D341Med (cell line): Measurements from ENCODE around the gene ARF3.
A peak's percentile ranks its signal among the peaks of the same experiment; 100 is the strongest.

Experiments used
- DNase-seq: peaks from one replicate; pipeline ENCODE4 v3.0.0; 2012; ENCODE audit warnings: low spot score

The ARF3 gene

GRCh38 chr12:48966177-48966895 lies 9.0 kb upstream of the ARF3 start:
- no peak for DNase-seq

DNA sequence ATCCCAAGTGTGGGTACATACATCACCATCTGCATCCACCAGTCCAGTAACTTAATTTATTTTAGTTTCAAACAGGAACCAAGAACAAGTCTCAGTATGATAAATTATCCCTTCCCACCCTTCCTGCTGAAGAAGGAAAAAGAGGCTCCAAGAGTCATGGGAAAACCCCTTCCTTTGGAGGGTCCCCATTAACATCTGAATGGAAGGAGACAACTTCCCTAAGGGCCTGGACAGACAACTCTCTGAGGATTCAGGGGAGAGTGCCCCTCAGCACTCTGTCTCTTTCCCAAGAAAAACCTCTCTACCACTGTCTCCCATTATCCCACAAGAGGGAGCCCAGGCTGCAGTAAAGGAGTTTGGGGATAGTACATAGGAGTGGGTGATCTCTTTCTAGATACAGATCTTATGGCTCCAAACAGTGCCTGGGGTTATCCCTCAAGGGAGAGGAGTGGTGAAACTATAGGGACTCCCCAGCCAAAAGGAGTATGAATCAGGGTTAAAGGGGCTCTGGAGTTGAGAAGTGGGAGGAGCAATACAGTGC lies 8.1 kb upstream of the ARF3 start:
- peak; percentile 50 for DNase-seq

GRCh38 chr12:48961801-48962200 lies 4.5 kb upstream of the ARF3 start:
- no peak for DNase-seq

DNA sequence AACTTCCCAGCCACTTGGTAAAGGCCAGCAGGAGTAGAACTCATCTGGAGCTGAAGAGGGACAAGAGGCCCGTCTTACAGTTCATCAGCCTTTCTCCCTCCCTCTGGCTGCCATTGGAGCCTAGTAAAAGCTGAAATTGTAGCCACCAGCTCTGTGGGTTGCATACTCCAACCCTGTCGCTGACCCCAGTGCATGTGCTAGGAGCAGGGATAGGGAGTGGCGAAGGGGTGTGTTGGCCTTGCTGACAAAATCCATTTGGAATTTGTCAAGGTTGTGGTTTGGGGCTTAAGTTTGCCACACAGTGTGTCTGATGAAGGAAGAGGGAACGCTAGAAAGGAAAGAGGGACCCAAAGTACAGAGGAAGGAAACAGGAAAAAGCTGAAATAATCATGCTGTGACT lies 4.0 kb upstream of the ARF3 start:
- no peak for DNase-seq

GRCh38 chr12:48960834-48961233 lies 3.5 kb upstream of the ARF3 start:
- no peak for DNase-seq

- DNase-seq: no peak
Measured at GRCh38 chr12:48958049-48958388, 732 bp upstream of the ARF3 start.

GRCh38 chr12:48956279-48957140 lies 777 bp downstream of the ARF3 start:
- peak; percentile 90 for DNase-seq

GRCh38 chr12:48954841-48955501 lies 2.3 kb downstream of the ARF3 start:
- no peak for DNase-seq

- no peak for DNase-seq
Measured at GRCh38 chr12:48954061-48954460, 3.2 kb downstream of the ARF3 start.

- no peak for DNase-seq
Measured at GRCh38 chr12:48952691-48953090, 4.6 kb downstream of the ARF3 start.

DNA sequence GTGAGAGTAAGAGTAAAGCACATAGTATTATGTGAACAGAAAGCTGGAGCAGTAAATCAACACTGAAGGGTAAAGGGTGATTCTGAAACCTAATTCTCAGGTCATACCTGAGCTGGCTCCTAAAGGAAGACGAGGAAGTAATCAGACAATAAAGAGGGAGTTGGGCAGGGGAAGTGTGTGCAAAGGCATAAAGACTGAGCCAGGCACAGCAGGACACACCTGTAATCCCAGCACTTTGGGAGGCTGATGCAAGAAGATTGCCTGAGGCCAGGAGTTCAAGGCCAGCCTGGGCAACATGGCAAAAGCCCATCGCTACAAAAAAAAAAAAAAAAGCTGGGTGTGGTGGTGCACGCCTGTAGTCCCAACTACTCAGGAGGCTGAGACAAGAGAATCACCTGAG lies 9.6 kb downstream of the ARF3 start:
- DNase-seq: no peak

GRCh38 chr12:48946943-48947342 lies 10.3 kb downstream of the ARF3 start:
- DNase-seq: no peak

DNA sequence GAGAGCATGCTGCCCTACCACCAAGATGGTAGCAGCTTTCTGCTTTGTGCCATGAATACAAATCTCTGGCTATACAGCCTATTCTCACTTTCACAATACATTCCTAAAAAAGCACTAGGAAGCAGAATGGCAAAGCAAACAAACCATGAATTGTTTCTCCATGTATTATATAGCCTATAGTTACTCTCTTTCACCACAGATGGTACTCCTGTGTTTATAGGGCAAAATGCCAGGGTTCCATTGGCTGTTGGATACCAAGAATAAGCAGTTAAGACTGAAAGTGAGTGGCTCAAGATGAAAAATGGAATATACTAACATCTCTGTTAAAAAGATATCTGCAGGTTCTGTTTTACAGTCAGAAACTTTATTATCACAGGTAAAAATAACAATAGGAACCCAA lies 11.1 kb downstream of the ARF3 start:
- no peak for DNase-seq

DNA sequence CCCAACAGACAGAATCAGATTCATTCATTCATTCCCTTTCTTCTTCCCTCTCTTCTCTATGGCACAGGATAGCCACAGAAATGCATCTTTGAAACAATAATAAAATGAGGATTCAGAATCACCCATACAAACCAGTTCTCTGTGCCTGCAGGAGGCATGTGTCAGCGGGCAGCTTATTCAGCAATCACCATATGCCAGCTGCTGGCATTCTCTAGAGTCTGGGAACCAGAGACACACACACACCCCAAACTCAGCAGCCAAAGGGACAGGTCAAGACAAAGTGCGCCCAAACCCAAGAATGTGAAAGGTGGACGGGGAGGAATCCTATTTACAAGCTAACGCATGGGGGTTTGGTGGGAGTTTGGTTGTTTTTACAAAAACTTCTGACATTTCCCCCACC lies 14.1 kb downstream of the ARF3 start:
- DNase-seq: no peak

DNA sequence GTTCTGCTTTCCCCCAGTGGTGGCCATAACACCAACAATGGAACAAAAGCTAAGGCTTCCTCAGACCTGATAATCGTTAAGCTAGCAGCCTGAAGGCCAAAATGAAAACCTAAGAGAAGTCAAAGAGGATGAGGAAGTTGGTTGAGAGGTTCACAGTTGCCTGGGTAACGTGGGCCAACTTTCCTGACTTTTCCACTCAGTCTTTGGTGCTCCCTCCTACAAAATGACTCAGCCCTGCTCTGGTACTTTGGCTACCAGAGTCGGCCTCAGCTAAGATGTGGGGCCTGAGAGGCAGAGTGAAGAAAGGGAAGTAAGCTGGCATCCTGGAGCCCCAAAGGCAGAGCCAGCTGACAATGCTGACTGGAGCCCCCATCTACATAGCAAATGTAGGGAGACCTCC lies 17.1 kb downstream of the ARF3 start:
- DNase-seq: no peak

- no peak for DNase-seq
Measured at GRCh38 chr12:48938805-48939204, 18.5 kb downstream of the ARF3 start.

DNA sequence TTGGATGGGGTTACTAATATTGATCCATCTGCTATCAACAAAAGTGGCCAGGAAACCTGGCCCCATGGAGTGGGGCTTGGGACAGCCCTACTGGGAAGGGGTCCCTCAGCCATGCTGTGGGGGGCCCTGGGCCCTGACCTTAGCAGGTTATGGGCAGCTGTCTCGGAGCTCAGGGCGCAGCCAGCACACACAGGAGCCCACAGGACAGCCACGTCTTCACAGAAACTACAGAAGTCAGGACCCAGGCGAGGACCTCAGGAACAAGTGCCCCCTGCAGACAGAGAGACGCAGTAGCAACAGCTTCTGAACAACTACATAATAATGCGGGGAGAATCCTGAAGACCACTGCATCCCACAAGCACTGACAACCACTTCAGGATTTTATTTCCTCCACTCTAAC lies 20.1 kb downstream of the ARF3 start:
- DNase-seq: peak; percentile 45

GRCh38 chr12:48936379-48936979 lies 20.8 kb downstream of the ARF3 start:
- peak; percentile 91 for DNase-seq

DNA sequence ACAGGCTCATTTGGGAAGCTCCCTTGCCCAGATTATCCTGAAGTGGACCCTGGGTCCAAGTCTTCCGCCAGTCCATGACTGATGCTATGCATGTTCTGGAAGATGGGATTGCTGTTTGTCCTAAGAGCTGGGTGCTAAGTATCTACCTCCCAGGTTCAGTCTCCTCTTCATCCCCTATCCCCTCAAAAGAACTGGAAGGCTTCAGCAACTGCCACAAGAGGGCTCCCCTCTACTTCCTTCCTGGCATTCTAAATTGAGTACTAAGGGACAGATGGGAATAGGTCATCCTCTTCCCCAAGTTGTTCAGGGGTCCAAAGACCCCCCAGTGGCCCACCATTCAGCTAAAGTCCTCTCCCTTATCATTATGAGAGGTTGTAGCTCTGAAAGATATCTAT lies 23.0 kb downstream of the ARF3 start:
- DNase-seq: peak; percentile 46

GRCh38 chr12:48933664-48934311 lies 23.5 kb downstream of the ARF3 start:
- no peak for DNase-seq

DNA sequence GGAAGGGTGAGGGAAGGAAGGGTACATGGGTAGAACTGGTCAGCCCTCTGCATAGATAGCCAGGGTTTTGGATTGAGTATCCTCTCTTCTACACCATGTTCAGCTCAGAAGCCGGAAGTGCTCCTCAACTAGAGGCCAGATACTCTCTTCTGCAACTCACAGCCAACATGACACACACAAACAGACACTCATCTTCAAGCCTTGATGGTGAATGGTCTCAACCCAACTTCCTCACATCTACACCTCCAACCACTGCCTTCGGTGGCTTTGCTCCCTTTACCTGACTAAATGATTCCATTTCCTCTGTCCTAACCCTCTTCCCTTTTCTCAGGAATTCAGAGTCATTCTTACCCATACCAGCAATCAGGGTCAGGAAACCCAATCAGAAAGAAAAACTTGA lies 24.4 kb downstream of the ARF3 start:
- DNase-seq: no peak

DNA sequence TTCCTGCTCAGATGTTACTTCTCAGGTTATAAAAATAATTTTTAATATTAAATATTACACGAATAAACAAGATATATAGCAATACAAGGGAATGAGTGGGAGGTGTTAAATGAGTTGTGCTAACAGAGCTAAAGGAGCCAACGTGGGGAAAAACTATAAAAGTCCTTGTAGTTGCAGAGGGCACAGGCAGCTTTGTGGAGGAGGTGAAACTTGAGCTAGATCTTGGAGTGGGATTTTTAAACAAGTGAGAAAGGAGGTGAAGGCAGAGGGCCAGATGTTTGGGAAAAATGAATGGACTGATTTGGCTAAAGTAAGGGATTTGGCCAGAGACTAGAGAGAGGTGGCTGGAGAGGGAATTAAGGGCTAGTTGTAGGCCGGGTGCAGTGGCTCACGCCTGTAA lies 26.8 kb downstream of the ARF3 start:
- no peak for DNase-seq
